Ascending aorta (tissue), 2 donors: ENCODE results near the gene STXBP3. TPM values are rescaled to one million over a fixed set of nuclear protein-coding genes. Genes with fewer than 3 reads are reported as not detected.

Source experiments
- DNase-seq, 2 donors: peaks; one replicate each; pipeline ENCODE4 v3.0.0-alpha.2; 2019; ENCODE audit warnings: low spot score in 2 of 2
- H3K27ac ChIP-seq, 2 donors: fragments of 200-600 bp; sonication (generic); one replicate each; pipeline ENCODE4 v1.5.1; 2016 to 2017; ENCODE audit warnings: mild to moderate bottlenecking in 1 of 2
- H3K27me3 ChIP-seq: fragments of 200-600 bp; sonication (generic); one replicate; pipeline ENCODE4 v1.5.1; 2017
- H3K36me3 ChIP-seq, 2 donors: fragments of 200-600 bp; sonication (generic); one replicate each; pipeline ENCODE4 v1.5.1; 2016
- H3K4me1 ChIP-seq, 2 donors: fragments of 200-600 bp; sonication (generic); one replicate each; pipeline ENCODE4 v1.5.1; 2016 to 2017; ENCODE audit warnings: mild to moderate bottlenecking in 1 of 2
- H3K4me3 ChIP-seq, 2 donors: fragments of 200-600 bp; sonication (generic); one replicate each; pipeline ENCODE4 v1.5.1; 2016 to 2017; ENCODE audit warnings: mild to moderate bottlenecking in 1 of 2
- H3K9me3 ChIP-seq, 2 donors: fragments of 200-600 bp; sonication (generic); one replicate each; pipeline ENCODE4 v1.5.1; 2016
- intact Hi-C: fragments of 100-400 bp; cut with DNase I; formaldehyde crosslinking; loops from one replicate; pipeline ENCODE4 v1.15.1; 2023
- total RNA-seq: library from RNA; depleted of rRNA; stranded (reverse); fragments of >200 nt; gene quantifications from one replicate; pipeline ENCODE4 v1.1.0, GENCODE V29; 2016
- TF ChIP-seq, protein P1 (sequence below), 3 experiments: fragments of 200-600 bp in 2 of 3; fragments of 450-650 bp in 1 of 3; sonication (generic) in 2 of 3; IDR thresholded peaks; one replicate each; pipeline ENCODE4 v1.5.1; 2016 to 2019; ENCODE audit warnings: antibody characterized with exemption in 3 of 3, mild to moderate bottlenecking in 1 of 3, moderate library complexity in 1 of 3

The STXBP3 gene
- total RNA-seq, 1 donor from 2014 or later, result 13.7 TPM

DNA sequence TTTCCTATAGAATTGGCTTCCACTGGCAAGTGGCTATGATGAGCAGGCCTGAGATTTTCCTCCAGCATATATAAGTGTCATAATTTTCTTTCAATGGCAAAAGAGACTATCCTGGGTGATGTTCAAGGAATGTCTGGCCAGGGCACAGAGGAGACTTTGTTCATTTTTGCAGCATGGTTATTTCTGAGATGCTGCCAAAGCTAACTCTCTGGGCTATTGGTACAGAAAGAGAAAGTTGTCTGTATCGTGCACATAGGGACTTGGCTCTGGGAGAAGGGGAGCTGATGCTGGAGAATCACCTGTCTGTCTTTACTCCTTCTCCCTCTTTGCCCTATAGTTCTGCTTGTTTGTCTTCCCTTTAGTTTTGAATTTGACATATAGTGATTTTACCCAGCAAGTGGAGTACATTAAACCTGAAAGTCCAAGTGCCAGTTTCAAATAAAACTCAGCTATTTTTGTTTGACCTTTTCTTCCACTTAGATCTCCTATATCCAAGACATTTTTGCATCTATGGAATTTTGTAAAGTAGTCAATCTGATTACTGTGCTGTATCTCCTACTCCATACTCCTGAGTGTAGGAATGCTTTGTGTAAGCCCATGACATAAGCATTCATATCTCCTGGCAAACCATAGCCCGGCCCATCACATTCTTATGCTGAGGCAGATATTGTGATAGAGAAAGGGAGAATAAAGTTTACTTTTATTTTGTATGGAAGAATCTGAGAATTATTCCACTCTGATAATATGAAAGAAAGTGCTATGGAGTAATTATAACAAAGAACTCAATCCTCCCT, 29.8 kb upstream of the STXBP3 start:
- Histone ChIP-seq H3K9me3 (no peaks in the 10 kb centered on the region), H3K27me3 (no peaks in the 10 kb centered on the region), H3K4me3 (no peak overlapping the region), H3K4me1 (peaks cover 0 to 4% of the 10 kb centered on the region in 2 donors), H3K27ac (peak overlapping the region in 1 of 2 donors; percentile 21), H3K36me3 (no peaks in the 10 kb centered on the region)
- TF ChIP-seq, protein P1, sequence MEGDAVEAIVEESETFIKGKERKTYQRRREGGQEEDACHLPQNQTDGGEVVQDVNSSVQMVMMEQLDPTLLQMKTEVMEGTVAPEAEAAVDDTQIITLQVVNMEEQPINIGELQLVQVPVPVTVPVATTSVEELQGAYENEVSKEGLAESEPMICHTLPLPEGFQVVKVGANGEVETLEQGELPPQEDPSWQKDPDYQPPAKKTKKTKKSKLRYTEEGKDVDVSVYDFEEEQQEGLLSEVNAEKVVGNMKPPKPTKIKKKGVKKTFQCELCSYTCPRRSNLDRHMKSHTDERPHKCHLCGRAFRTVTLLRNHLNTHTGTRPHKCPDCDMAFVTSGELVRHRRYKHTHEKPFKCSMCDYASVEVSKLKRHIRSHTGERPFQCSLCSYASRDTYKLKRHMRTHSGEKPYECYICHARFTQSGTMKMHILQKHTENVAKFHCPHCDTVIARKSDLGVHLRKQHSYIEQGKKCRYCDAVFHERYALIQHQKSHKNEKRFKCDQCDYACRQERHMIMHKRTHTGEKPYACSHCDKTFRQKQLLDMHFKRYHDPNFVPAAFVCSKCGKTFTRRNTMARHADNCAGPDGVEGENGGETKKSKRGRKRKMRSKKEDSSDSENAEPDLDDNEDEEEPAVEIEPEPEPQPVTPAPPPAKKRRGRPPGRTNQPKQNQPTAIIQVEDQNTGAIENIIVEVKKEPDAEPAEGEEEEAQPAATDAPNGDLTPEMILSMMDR (IDR thresholded peaks at IDR 0.05), result no peak
- no peak for DNase-seq
- intact Hi-C loops, result no loop called here

DNA sequence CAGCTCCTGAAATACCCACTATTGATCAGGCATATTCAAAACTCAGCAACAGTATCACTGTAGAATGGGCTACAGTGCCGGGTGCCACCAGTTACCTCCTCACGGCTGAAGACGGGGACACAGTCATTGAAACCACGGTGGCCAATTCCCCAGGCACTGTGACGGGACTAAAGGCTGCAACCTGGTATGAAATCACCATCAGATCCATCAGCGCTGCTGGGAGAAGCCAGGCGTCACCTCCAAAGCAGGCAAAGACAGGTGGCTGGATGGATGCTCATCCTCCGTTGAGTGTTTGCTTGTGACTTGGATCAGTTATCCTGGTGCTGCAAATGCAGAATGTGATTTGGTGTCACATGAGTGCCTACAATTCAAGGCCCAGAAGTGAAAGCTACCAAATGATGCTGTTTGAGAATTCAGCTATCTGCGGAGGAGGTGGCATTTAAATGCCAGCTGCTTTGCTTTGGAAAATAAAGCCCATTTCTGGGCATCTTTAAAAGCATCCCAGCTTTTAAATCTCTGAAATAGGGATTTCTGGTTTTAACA, 28.6 kb upstream of the STXBP3 start:
- intact Hi-C loops, result no loop called here
- Histone ChIP-seq H3K4me3 (no peak overlapping the region), H3K36me3 (no peaks in the 10 kb centered on the region), H3K27ac (no peak overlapping the region), H3K4me1 (peaks cover 0 to 4% of the 10 kb centered on the region in 2 donors), H3K27me3 (no peaks in the 10 kb centered on the region), H3K9me3 (no peaks in the 10 kb centered on the region)
- no peak for DNase-seq
- TF ChIP-seq, protein P1 (IDR thresholded peaks at IDR 0.05), result no peak

DNA sequence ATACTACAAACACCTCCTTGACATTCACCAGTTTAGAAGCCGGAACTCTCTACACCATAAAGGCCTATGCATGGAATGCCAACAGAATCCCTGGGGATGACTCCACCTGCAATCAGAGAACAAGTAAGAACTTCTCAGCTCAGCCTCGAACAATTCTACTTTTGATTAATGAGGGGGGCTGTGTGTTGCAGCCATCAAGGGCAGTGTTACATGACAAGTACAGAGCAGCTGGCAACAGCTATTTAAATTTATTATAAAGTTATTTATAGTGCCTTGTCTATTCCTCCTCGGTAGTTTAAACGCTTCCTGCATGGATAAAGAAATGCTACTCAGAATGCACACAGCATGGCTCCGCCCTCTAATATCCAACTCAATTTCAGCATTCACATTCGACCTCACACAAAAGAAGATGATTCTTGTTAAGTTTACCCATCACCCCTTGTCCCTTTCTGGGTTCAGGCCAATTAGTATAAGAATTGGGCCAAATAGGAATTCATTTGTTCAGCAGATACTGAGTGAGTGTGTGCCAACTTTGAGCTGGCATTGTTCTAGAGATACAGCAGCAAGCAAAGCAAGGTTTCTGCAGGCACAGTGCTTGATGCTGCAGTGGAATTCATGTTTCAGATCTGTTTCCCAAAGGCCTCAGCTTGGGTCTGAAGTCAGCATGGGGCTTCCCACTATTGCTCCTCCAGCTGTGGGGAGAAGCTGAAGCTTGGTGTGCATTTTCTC, 27.4 kb upstream of the STXBP3 start:
- no peaks in the 10 kb centered on the region for H3K36me3 ChIP-seq
- H3K4me1 ChIP-seq, result peaks cover 0 to 4% of the 10 kb centered on the region in 2 donors
- no peaks in the 10 kb centered on the region for H3K27me3 ChIP-seq
- no peak overlapping the region for H3K4me3 ChIP-seq
- intact Hi-C loops, result no loop called here
- TF ChIP-seq, protein P1 (IDR thresholded peaks at IDR 0.05), result no peak
- DNase-seq, result no peak
- H3K9me3 ChIP-seq, result no peaks in the 10 kb centered on the region
- H3K27ac ChIP-seq, result no peak overlapping the region

DNA sequence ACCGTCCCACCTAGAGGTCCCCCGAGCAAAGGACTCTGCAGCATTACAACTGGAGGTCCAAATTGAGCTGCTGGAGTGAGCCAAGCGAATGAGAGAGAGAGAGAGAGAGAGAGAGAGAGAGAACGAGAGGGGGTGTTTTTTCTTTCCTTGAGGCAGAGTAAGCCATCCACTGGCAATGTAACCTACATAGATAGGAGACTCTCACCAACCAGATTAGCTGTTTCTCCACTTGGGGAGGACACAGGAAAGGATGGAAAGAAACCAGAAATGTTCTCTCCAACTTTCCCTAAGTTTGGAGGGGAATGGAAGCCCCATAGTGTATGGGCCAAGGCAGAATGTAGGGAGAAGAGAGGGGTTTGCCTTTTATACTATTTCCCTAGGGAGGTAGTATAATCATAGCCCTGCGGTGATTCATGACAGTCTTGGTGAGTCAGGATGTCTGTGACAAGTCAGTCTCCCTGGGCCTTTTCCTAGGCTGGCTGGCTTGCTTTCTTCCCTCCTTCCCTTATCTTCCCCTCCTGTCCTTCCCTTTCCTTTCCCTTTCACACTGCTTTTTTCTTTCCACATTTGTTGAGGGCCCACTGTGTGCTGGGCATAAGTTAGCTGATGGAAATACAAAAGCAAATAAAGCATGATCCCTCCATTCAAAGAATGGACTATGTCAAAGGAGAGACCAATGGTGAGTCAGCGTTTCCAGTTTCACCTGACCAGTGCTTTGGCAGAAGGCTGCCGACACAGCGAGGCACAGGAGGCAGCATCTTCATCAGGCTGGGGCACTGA, 26.6 kb upstream of the STXBP3 start:
- intact Hi-C loops, result no loop called here
- H3K4me3 ChIP-seq, result no peak overlapping the region
- H3K4me1 ChIP-seq, result peaks cover 0 to 4% of the 10 kb centered on the region in 2 donors
- TF ChIP-seq, protein P1 (IDR thresholded peaks at IDR 0.05), result no peak
- H3K27ac ChIP-seq, result peak overlapping the region in 1 of 2 donors; percentile 3
- no peaks in the 10 kb centered on the region for H3K36me3 ChIP-seq
- no peaks in the 10 kb centered on the region for H3K9me3 ChIP-seq
- no peaks in the 10 kb centered on the region for H3K27me3 ChIP-seq
- no peak for DNase-seq

DNA sequence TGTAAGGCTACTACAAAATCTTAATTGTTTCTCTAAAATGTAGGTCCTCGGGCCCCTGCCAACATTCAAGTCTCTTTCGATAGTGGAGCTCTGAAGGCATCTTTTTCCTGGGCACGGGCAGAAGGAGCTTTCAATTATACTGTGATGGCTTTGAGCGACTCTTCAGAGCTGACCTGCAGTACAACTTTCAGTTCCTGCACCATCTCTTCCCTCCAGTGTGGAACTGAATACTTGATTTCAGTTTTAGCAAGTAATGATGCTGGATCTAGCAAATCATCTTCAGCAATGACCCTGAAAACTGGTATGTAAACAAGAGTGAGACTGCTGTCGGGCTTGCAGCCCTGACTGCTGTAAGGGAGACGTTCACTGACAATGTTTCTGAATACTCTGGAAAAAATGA, 24.2 kb upstream of the STXBP3 start:
- H3K27ac ChIP-seq, result no peak overlapping the region
- no peak for DNase-seq
- no peaks in the 10 kb centered on the region for H3K27me3 ChIP-seq
- no peaks in the 10 kb centered on the region for H3K9me3 ChIP-seq
- no peaks in the 10 kb centered on the region for H3K36me3 ChIP-seq
- no peaks in the 10 kb centered on the region for H3K4me1 ChIP-seq
- H3K4me3 ChIP-seq, result no peak overlapping the region
- intact Hi-C loops, result no loop called here
- TF ChIP-seq, protein P1 (IDR thresholded peaks at IDR 0.05), result no peak
